Gastroesophageal sphincter (tissue), 3 donors: ENCODE results near the gene SAA2.

Source experiments
- CTCF ChIP-seq, 4 experiments: fragments of 200-600 bp in 2 of 4; fragments of 450-650 bp in 2 of 4; sonication (generic) in 1 of 4; IDR thresholded peaks; one replicate each; pipeline ENCODE4 v1.5.1; 2017 to 2019; ENCODE audit warnings: antibody characterized with exemption in 4 of 4, mild to moderate bottlenecking in 2 of 4, moderate library complexity in 2 of 4
- POLR2A ChIP-seq, 2 donors: fragments of 450-650 bp; IDR thresholded peaks; one replicate each; pipeline ENCODE4 v1.6.1; 2017; ENCODE audit warnings: antibody characterized with exemption in 2 of 2, mild to moderate bottlenecking in 2 of 2, moderate library complexity in 1 of 2
- POLR2AphosphoS5 ChIP-seq: sonication (generic); formaldehyde crosslinking; IDR thresholded peaks from one replicate; pipeline ENCODE4 v1.6.1; 2017; ENCODE audit warnings: antibody characterized with exemption

- TF ChIP-seq POLR2A (IDR thresholded peaks at IDR 0.05) (no peak), CTCF (IDR thresholded peaks at IDR 0.05) (no peak), POLR2AphosphoS5 (no peak)
These were observed 46.8 kb upstream of the SAA2 start for GRCh38 chr11:18295316-18295715.
